ENCODE measurements around the gene RGPD4.

The RGPD4 gene

DNA sequence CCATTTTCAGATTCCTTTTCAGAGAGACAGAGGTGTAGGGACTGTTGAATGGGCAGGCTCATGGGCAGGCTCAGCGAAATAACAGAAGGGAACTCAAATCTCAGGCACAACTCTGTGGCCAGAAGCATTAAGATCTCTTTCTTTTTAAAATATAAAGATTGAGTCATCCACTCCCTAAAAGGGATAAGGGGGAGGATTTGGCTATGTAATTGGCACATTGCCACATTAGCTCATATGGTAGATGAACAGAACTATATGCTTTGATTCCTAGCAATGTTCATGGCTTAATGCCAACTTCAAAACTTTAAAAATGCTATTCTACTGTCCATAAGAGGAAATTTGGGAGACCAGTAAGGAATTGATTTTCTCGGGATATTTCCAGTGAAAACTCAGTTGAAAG lies 105.8 kb downstream of the RGPD4 start:
- DNase-seq, result no peak

DNA sequence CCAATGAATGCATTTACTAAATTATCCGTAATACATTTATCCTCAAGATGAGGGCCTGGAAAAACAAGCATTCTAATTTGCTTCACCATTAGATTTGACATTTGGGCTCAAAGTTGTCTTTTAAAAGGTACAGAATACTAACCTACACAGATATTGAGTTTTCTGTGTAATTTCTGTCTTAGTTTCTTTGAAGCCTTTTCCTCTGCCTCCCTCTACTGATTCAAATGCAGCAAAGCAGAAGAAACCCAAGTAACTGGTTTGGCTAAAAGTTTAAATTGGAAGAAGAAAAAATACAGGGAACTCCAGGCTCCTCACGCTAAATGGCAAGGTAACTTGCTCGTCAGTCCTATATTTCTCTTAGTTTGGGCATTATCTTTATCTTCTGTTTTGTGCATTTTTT lies 106.3 kb downstream of the RGPD4 start:
- peak; percentile 25 for DNase-seq

GRCh38 chr2:107936433-107937359 lies 110.0 kb downstream of the RGPD4 start:
- no peak for DNase-seq
